ENCODE results near the gene MYO3B.

MYO3B gene

GRCh38 chr2:170350929-170351826 lies 173.2 kb downstream of the MYO3B start:
- no peak overlapping the region for H3K4me3 ChIP-seq (ENCODE audit: low read depth, low read length)
- H3K36me3 ChIP-seq (ENCODE audit: control insufficient read depth in 2 of 2, insufficient read depth in 1 of 2, low read length in 2 of 2): no peaks in the 10 kb centered on the region
- POLR2A ChIA-PET: no interaction called here
- H3K9me3 ChIP-seq (ENCODE audit: control insufficient read depth, insufficient read depth, low read depth, low read length): no peaks in the 10 kb centered on the region
- CTCF ChIA-PET: interaction anchor here (0.6 kb wide), 1 partner anchor 15 kb away, joined by 3 read pairs; no protein-coding TSS in a partner anchor
- H3K27ac ChIP-seq (ENCODE audit: extremely low read depth, low read depth, low read length): no peak overlapping the region
- no peak for TF ChIP-seq ZNF16 (tag by site-specific recombination; IDR thresholded peaks at IDR 0.05; ENCODE audit: low read depth)
- TF ChIP-seq ZNF76 (tag by site-specific recombination; IDR thresholded peaks at IDR 0.05; ENCODE audit: borderline replicate concordance, low read depth): no peak
- TF ChIP-seq ZNF701 (tag by site-specific recombination; IDR thresholded peaks at IDR 0.05): no peak
- TF ChIP-seq ZNF280C (tag by site-specific recombination; IDR thresholded peaks at IDR 0.05): no peak
- no peak for TF ChIP-seq ZNF571 (tag by site-specific recombination; IDR thresholded peaks at IDR 0.05)
- H3K4me1 ChIP-seq (ENCODE audit: control insufficient read depth, insufficient read depth, low read length): 0 out of 2 replicates have a peak, but pooled peaks cover 3% of the 10 kb centered on the region

- POLR2A ChIA-PET: no interaction called here
- Histone ChIP-seq H3K27ac (ENCODE audit: extremely low read depth, low read depth, low read length) (no peak overlapping the region), H3K36me3 (ENCODE audit: control insufficient read depth in 2 of 2, insufficient read depth in 1 of 2, low read length in 2 of 2) (no peaks in the 10 kb centered on the region), H3K4me1 (ENCODE audit: control insufficient read depth, insufficient read depth, low read length) (0 out of 2 replicates have a peak, but pooled peaks cover 3% of the 10 kb centered on the region), H3K9me3 (ENCODE audit: control insufficient read depth, insufficient read depth, low read depth, low read length) (no peaks in the 10 kb centered on the region), H3K4me3 (ENCODE audit: low read depth, low read length) (no peak overlapping the region)
- TF ChIP-seq ZNF324 (tag by site-specific recombination; IDR thresholded peaks at IDR 0.05): no peak
- CTCF ChIA-PET: interaction anchor here (0.5 to 1.5 kb wide), 3 partner anchors 8 to 818 kb away, joined by 3 to 6 read pairs (median 3); no protein-coding TSS in a partner anchor
These were observed 175.8 kb downstream of the MYO3B start for GRCh38 chr2:170353723-170354122.

- Histone ChIP-seq H3K4me3 (ENCODE audit: low read depth, low read length) (no peak overlapping the region), H3K9me3 (ENCODE audit: control insufficient read depth, insufficient read depth, low read depth, low read length) (no peaks in the 10 kb centered on the region), H3K27ac (ENCODE audit: extremely low read depth, low read depth, low read length) (no peak overlapping the region), H3K36me3 (ENCODE audit: control insufficient read depth in 2 of 2, insufficient read depth in 1 of 2, low read length in 2 of 2) (no peaks in the 10 kb centered on the region), H3K4me1 (ENCODE audit: control insufficient read depth, insufficient read depth, low read length) (0 out of 2 replicates have a peak, but pooled peaks cover 3% of the 10 kb centered on the region)
- ChIA-PET POLR2A (no interaction called here), CTCF (interaction anchor here (0.5 kb wide), 1 partner anchor 819 kb away, joined by 3 read pairs; no protein-coding TSS in a partner anchor)
- TF ChIP-seq ZNF114 (tag by site-specific recombination; IDR thresholded peaks at IDR 0.05) (no peak), ZNF121 (tag by site-specific recombination; IDR thresholded peaks at IDR 0.05) (no peak), ZNF169 (tag by site-specific recombination; IDR thresholded peaks at IDR 0.05) (no peak), ZNF701 (tag by site-specific recombination; IDR thresholded peaks at IDR 0.05) (no peak), ZBTB7A (tag by site-specific recombination; IDR thresholded peaks at IDR 0.05; ENCODE audit: low read depth) (no peak), ZBTB11 (tag by site-specific recombination; conservative IDR thresholded peaks at IDR 0.05; ENCODE audit: low read depth) (no peak), ZNF521 (tag by site-specific recombination; IDR thresholded peaks at IDR 0.05) (no peak), ZNF510 (tag by site-specific recombination; IDR thresholded peaks at IDR 0.05; ENCODE audit: insufficient replicate concordance) (no peak), ZNF473 (tag by site-specific recombination; IDR thresholded peaks at IDR 0.05) (no peak), GLIS2 (tag by site-specific recombination; IDR thresholded peaks at IDR 0.05) (no peak), ZNF596 (tag by site-specific recombination; IDR thresholded peaks at IDR 0.05) (no peak), TRIM28 (IDR thresholded peaks at IDR 0.05; ENCODE audit: borderline replicate concordance, low read length) (no peak), ZNF777 (tag by site-specific recombination; IDR thresholded peaks at IDR 0.05; ENCODE audit: borderline replicate concordance) (no peak), ZNF76 (tag by site-specific recombination; IDR thresholded peaks at IDR 0.05; ENCODE audit: borderline replicate concordance, low read depth) (no peak), ZBTB1 (tag by site-specific recombination; IDR thresholded peaks at IDR 0.05) (no peak), SP2 (tag by site-specific recombination; IDR thresholded peaks at IDR 0.05) (no peak), GLIS1 (tag by site-specific recombination; IDR thresholded peaks at IDR 0.05) (no peak), ZNF785 (tag by site-specific recombination; IDR thresholded peaks at IDR 0.05) (no peak), ZNF449 (tag by site-specific recombination; IDR thresholded peaks at IDR 0.05) (no peak)
These were observed 176.4 kb downstream of the MYO3B start for GRCh38 chr2:170354388-170354787.

Data from HEK293 (cell line).